GM23338 (cell line): ENCODE data around the gene WASL. TPM values are rescaled to one million over a fixed set of nuclear protein-coding genes. Genes with fewer than 3 reads are reported as not detected.

Experiments
- ATAC-seq: fragments of 200-7000 bp; cut with Tn5 transposase; 3 replicates; pipeline ENCODE4 v1.9.1; 2020
- DNase-seq: peaks from one replicate; pipeline ENCODE4 v3.0.0-alpha.2; 2015; ENCODE audit warnings: low spot score
- H2AFZ ChIP-seq: fragments of 200-600 bp; sonication (generic); 2 replicates; pipeline ENCODE4 v1.8.0; 2016; ENCODE audit warnings: antibody characterized with exemption, mild to moderate bottlenecking, moderate library complexity
- H3F3A ChIP-seq: fragments of 200-600 bp; sonication (generic); replicated peaks from 2 replicates; pipeline ENCODE4 v1.8.0; 2017; ENCODE audit warnings: antibody characterized with exemption, mixed run types, low read depth
- H3K27ac ChIP-seq: fragments of 200-600 bp; sonication (generic); 2 replicates; pipeline ENCODE4 v1.6.1; 2016; ENCODE audit warnings: low read depth
- H3K27me3 ChIP-seq: fragments of 200-600 bp; sonication (generic); 2 replicates; pipeline ENCODE4 v1.8.0; 2016; ENCODE audit warnings: mild to moderate bottlenecking, mixed run types, moderate library complexity; ENCODE audit not compliant: insufficient read depth
- H3K36me3 ChIP-seq: fragments of 200-600 bp; sonication (generic); 2 replicates; pipeline ENCODE4 v1.8.0; 2016; ENCODE audit warnings: mild to moderate bottlenecking; ENCODE audit not compliant: insufficient read depth
- H3K4me1 ChIP-seq: fragments of 200-600 bp; sonication (generic); 2 replicates; pipeline ENCODE4 v1.8.0; 2016; ENCODE audit warnings: mild to moderate bottlenecking, moderate library complexity; ENCODE audit not compliant: insufficient read depth
- H3K4me2 ChIP-seq: fragments of 200-600 bp; sonication (generic); 2 replicates; pipeline ENCODE4 v1.7.1; 2017; ENCODE audit warnings: mixed run types
- H3K4me3 ChIP-seq: fragments of 200-600 bp; sonication (generic); 2 replicates; pipeline ENCODE4 v1.6.1; 2016; ENCODE audit warnings: mixed run types
- H3K79me2 ChIP-seq: fragments of 200-600 bp; sonication (generic); replicated peaks from 2 replicates; pipeline ENCODE4 v1.8.0; 2017; ENCODE audit warnings: mild to moderate bottlenecking; ENCODE audit not compliant: insufficient read depth
- H3K9me2 ChIP-seq: fragments of 200-600 bp; sonication (generic); 2 replicates; pipeline ENCODE4 v1.8.0; 2017; ENCODE audit not compliant: insufficient read depth
- H4K20me1 ChIP-seq: fragments of 200-600 bp; sonication (generic); replicated peaks from 2 replicates; pipeline ENCODE4 v1.8.0; 2017; ENCODE audit warnings: mild to moderate bottlenecking; ENCODE audit not compliant: insufficient read depth
- H3K27ac Mint-ChIP-seq: 2 replicates; pipeline ENCODE4 v1.8.0; 2020; ENCODE audit warnings: inconsistent platforms, mild to moderate bottlenecking, moderate library complexity, mixed read lengths
- H3K27me3 Mint-ChIP-seq: 3 replicates; pipeline ENCODE4 v1.8.0; 2022; ENCODE audit warnings: low read depth, mild to moderate bottlenecking, moderate library complexity, mixed read lengths, inconsistent platforms; ENCODE audit not compliant: insufficient read depth, poor library complexity
- H3K36me3 Mint-ChIP-seq: 3 replicates; pipeline ENCODE4 v1.8.0; 2021; ENCODE audit warnings: low read depth, mild to moderate bottlenecking, inconsistent platforms, moderate library complexity, mixed read lengths
- H3K4me1 Mint-ChIP-seq: 3 replicates; pipeline ENCODE4 v1.8.0; 2020; ENCODE audit warnings: mild to moderate bottlenecking, inconsistent platforms, mixed read lengths
- H3K4me3 Mint-ChIP-seq: 3 replicates; pipeline ENCODE4 v1.8.0; 2021; ENCODE audit warnings: moderate library complexity, mild to moderate bottlenecking, inconsistent platforms, mixed read lengths
- H3K9me3 Mint-ChIP-seq: 3 replicates; pipeline ENCODE4 v1.8.0; 2020; ENCODE audit warnings: moderate library complexity, mild to moderate bottlenecking, inconsistent platforms, mixed read lengths
- CREB1 ChIP-seq: fragments of 250-450 bp; sonication (Bioruptor Pico); IDR thresholded peaks from 2 replicates; pipeline ENCODE4 v1.5.0; 2020; ENCODE audit warnings: low read depth, mild to moderate bottlenecking, moderate library complexity
- CTCF ChIP-seq, 2 experiments: fragments of 200-600 bp in 1 of 2; sonication (generic) in 1 of 2; conservative IDR thresholded peaks; 2 replicates each; pipeline versions ENCODE4 v1.5.1 to v1.6.1; 2016 to 2017; ENCODE audit warnings: antibody characterized with exemption in 2 of 2, low read depth in 2 of 2, mild to moderate bottlenecking in 2 of 2, moderate library complexity in 1 of 2
- ETS1 ChIP-seq: IDR thresholded peaks from 2 replicates; pipeline ENCODE4 v1.6.1; 2016; ENCODE audit warnings: antibody characterized with exemption
- EZH2 ChIP-seq: fragments of 200-600 bp; sonication (generic); IDR thresholded peaks from one replicate; pipeline ENCODE4 v1.8.0; 2017; ENCODE audit warnings: antibody characterized with exemption, mild to moderate bottlenecking, low read depth; ENCODE audit not compliant: unreplicated experiment
- EZH2phosphoT487 ChIP-seq: fragments of 200-600 bp; sonication (generic); IDR thresholded peaks from one replicate; pipeline ENCODE4 v1.8.1; 2018; ENCODE audit warnings: antibody characterized with exemption; ENCODE audit not compliant: unreplicated experiment
- JUNB ChIP-seq: IDR thresholded peaks from one replicate; pipeline ENCODE4 v1.6.1; 2016; ENCODE audit warnings: antibody characterized with exemption; ENCODE audit not compliant: unreplicated experiment
- NANOG ChIP-seq: IDR thresholded peaks from 2 replicates; pipeline ENCODE4 v1.6.1; 2016; ENCODE audit warnings: antibody characterized with exemption, borderline replicate concordance
- POLR2AphosphoS5 ChIP-seq: IDR thresholded peaks from 2 replicates; pipeline ENCODE4 v1.6.1; 2016; ENCODE audit warnings: antibody characterized with exemption, low read depth
- REST ChIP-seq: IDR thresholded peaks from one replicate; pipeline ENCODE4 v1.6.1; 2018; ENCODE audit warnings: antibody characterized with exemption; ENCODE audit not compliant: unreplicated experiment
- STAT1 ChIP-seq: IDR thresholded peaks from one replicate; pipeline ENCODE4 v1.6.1; 2016; ENCODE audit warnings: antibody characterized with exemption; ENCODE audit not compliant: unreplicated experiment
- ZNF114 ChIP-seq: fragments of 250-450 bp; sonication (Bioruptor Pico); IDR thresholded peaks from 2 replicates; pipeline ENCODE4 v1.5.0; 2020; ENCODE audit warnings: mild to moderate bottlenecking, moderate library complexity
- ZNF331 ChIP-seq: fragments of 250-450 bp; sonication (Bioruptor Pico); IDR thresholded peaks from 2 replicates; pipeline ENCODE4 v1.5.0; 2020; ENCODE audit warnings: low read depth, mild to moderate bottlenecking, moderate library complexity
- ZNF462 ChIP-seq: fragments of 250-450 bp; sonication (Bioruptor Pico); IDR thresholded peaks from 2 replicates; pipeline ENCODE4 v1.5.0; 2020; ENCODE audit warnings: mild to moderate bottlenecking, moderate library complexity
- polyA plus RNA-seq: library from polyadenylated mRNA; unstranded; fragments of >200 nt; fragmentation: Nextera tagmentation; extraction: Ambion mirVana; gene quantifications from 2 replicates; pipeline ENCODE4 v1.2.1, GENCODE V29; 2016
- total RNA-seq: library from RNA; depleted of rRNA; stranded (reverse); fragments of >200 nt; shearing (Covaris generic); gene quantifications from 2 replicates; pipeline ENCODE4 v1.2.3, GENCODE V29; 2014

WASL gene
- total and polyA plus RNA-seq, 2 experiments from 2014 or later: 36.4 to 45.3 TPM

- no peak overlapping the region for H3K27ac ChIP-seq
- H3F3A ChIP-seq: no peaks in the 10 kb centered on the region
- 0 out of 2 replicates have a peak overlapping the region, but pooled peaks have one; percentile 18 for H2AFZ ChIP-seq
- no peak overlapping the region for H3K4me3 Mint-ChIP-seq
- no peaks in the 10 kb centered on the region for H3K9me3 Mint-ChIP-seq
- H3K4me3 ChIP-seq: no peak overlapping the region
- peaks cover 6% of the 10 kb centered on the region for H3K27me3 Mint-ChIP-seq
- H3K4me1 Mint-ChIP-seq: peaks cover 20% of the 10 kb centered on the region
- H3K4me1 ChIP-seq: peaks cover 18% of the 10 kb centered on the region; the same call in 1 of the 2 replicates
- TF ChIP-seq ETS1 (no peak), NANOG (no peak), POLR2AphosphoS5 (no peak), ZNF462 (CRISPR knock-in tag) (no peak), CREB1 (CRISPR knock-in tag) (no peak), ZNF114 (CRISPR knock-in tag) (no peak), EZH2phosphoT487 (no peak), ZNF331 (no peak), STAT1 (no peak), CTCF (conservative IDR thresholded peaks at IDR 0.05; ENCODE audit: low read depth in 2 of 2) (no peak), JUNB (no peak), REST (no peak), EZH2 (no peak)
- no peaks in the 10 kb centered on the region for H3K27me3 ChIP-seq
- no peak overlapping the region for H3K27ac Mint-ChIP-seq
- H4K20me1 ChIP-seq: no peaks in the 10 kb centered on the region
- H3K36me3 Mint-ChIP-seq: no peaks in the 10 kb centered on the region; the same call in 2 of the 3 replicates
- H3K4me2 ChIP-seq: no peak overlapping the region
- peaks cover 9% of the 10 kb centered on the region for H3K9me2 ChIP-seq
- no peaks in the 10 kb centered on the region for H3K36me3 ChIP-seq
- H3K79me2 ChIP-seq: no peaks in the 10 kb centered on the region
- no peak for ATAC-seq
- no peak for DNase-seq
These were observed 90.8 kb downstream of the WASL start for GRCh38 chr7:123658023-123658422.
